ENCODE results near the gene COMP.

- TF ChIP-seq, protein P1, sequence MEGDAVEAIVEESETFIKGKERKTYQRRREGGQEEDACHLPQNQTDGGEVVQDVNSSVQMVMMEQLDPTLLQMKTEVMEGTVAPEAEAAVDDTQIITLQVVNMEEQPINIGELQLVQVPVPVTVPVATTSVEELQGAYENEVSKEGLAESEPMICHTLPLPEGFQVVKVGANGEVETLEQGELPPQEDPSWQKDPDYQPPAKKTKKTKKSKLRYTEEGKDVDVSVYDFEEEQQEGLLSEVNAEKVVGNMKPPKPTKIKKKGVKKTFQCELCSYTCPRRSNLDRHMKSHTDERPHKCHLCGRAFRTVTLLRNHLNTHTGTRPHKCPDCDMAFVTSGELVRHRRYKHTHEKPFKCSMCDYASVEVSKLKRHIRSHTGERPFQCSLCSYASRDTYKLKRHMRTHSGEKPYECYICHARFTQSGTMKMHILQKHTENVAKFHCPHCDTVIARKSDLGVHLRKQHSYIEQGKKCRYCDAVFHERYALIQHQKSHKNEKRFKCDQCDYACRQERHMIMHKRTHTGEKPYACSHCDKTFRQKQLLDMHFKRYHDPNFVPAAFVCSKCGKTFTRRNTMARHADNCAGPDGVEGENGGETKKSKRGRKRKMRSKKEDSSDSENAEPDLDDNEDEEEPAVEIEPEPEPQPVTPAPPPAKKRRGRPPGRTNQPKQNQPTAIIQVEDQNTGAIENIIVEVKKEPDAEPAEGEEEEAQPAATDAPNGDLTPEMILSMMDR (IDR thresholded peaks at IDR 0.05): no peak
- TF ChIP-seq POLR2AphosphoS5 (IDR thresholded peaks at IDR 0.05): no peak
- no peak for TF ChIP-seq POLR2A (IDR thresholded peaks at IDR 0.05; ENCODE audit: low read depth)
- no peak for TF ChIP-seq EP300 (IDR thresholded peaks at IDR 0.05)
Measured at GRCh38 chr19:18756896-18757295, 34.2 kb downstream of the COMP start.

Data from esophagus muscularis mucosa (tissue), 4 donors.